SKM-1 treated with dmso at 0.1 percent for 144 hours (cell line): Measurements from ENCODE around the gene RNF183.
"Not testable (repeated sequence)": the region's sequence is repeated elsewhere in the genome, so short reads cannot be mapped to it uniquely, and the experiment has no call there.

Source experiments
- DNase-seq: peaks from one replicate; lab custom pipeline; 2025; ENCODE audit not compliant: unreplicated experiment; lab: John Stamatoyannopoulos, UW

RNF183 gene

DNA sequence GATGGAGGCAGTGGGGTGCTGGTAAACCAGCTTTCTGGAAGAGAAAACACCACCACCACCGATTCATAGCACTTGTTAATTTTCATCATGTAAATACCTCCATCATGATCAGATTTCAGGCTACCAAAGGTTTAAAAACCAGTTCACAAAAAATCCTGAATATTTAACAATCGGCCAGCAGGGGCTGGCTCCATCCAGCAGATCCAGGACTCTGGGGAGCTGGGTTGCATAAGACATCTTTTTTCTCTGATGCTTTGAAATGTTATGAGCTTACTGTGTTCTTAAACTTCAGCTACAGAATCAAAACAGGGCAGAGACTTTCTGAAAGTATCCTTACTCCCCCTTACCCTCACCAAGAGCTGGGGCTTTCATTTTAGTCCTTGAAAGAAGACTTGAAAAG lies 14.6 kb upstream of the RNF183 start:
- DNase-seq, result no peak

DNA sequence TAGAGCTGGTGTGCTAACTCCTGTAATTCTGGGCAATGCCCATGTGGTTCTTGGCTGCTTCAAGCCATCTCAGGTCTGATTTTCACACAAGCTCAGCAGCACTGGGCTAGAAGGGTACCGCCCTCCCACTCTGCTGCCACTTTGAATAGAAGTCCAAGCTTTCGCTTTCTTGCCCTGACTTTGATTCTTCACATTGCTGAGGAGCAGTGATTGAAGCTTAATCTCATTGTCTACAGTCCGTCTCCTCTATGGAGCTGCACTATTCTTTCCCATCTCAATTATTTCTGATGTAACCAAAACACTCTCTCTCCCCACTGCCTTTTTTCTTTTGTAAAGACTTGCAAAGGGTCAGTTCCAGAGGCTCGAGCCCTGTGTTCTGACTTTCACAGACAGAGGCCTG lies 12.9 kb upstream of the RNF183 start:
- DNase-seq, result no peak

DNA sequence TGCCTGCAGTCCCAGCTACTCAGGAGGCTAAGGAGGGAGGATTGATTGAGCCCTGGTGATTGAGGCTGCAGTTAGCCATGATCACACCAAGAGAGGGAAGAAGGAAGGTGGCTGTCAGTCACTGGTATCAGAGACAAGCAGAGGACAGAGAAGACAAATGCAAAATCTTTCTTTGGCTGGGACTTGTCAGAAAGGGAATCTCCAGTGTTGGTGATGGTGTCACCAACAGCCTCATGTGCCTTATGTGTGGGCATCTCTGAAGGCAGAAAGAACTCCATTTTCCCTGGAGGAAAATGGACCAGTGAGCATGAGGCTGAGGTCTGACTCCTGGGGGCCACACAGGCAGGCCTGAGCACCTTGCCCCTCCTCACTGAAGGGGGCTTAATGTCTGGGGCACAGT lies 12.1 kb upstream of the RNF183 start:
- no peak for DNase-seq

DNA sequence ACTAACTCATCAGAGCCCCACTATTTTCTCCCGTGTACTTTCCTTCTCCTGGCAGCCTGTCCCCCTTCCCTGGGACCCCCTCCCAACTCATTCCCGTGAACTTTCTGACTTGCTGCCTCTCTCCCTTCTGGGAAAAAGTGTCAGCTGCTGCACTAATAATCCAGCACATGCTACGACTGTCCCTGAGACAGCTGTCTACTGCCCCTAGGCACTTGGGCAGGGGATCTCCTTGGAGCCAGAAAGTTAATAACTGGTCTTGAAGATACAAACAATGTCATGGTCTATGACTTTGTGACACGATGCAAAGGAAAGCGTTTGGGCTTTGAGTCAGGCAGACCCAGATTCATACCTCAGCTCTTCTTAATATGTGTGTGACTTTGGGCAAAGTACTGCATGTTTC lies 10.1 kb upstream of the RNF183 start:
- no peak for DNase-seq

DNA sequence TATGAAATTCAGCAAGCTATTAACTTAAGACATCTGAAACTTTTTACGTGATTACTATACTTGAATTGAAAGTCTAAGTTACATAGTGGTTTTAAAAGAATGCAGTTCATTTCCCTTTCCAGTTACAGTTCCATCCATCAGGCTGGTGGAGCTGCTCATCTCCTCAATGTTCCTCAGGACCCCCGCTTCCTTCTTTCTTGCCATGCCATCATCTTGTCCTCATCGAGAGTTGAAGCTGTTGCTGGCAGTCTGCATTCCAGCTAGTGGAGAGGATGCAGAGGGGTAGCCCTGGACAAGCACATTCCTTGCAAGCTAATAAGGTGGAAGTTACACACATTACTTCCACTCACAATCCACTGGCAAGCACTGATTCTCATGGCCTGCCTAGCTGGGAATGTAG lies 8.8 kb upstream of the RNF183 start:
- DNase-seq, result no peak

DNA sequence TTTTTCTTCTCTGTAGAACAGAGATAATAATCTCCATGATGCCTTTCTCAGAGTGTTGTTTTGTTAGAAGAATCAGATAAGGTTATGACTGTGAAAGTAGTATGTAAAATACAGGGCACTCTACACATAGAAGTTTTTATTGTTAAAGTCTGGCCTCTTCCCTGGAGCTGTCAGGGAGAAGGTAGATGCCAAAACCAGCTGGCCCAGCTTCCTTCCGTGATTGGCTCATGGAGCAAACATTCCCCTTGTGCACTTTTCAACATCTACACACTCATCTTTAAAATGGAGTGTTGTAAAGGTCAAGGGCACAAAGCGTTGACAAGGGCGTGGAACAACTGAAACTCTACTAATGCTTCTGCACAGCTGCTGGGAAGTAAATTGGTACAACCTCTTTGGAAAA lies 7.4 kb upstream of the RNF183 start:
- DNase-seq, result no peak

DNA sequence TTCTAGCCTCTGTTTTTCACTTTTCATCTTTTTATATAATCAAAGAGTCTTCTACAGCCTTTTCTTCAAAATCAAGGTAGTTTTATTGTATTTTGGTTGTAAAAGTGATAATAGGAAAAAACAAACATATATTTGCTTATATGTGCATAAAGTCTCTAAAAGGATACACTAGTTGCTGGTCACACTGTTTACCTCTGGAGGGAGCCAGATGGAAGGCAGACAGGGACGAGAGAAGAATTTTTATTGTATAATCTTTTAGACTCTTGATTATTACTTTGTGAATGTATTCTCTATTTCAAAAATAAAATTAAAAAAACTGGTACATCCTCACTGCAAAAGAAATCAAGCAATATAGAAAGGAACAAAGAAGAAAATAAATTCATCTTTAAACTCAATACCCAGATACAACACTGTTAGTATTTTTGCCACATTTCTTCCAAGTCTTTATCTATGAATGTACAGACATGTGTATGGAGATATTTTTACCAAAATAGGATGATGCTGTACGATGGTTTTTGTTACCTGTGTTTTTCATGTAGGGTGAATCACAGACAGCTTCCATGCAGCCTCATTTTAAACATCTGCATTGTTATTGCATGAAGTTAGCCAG lies 6.1 kb upstream of the RNF183 start:
- peak; percentile 4 for DNase-seq

DNA sequence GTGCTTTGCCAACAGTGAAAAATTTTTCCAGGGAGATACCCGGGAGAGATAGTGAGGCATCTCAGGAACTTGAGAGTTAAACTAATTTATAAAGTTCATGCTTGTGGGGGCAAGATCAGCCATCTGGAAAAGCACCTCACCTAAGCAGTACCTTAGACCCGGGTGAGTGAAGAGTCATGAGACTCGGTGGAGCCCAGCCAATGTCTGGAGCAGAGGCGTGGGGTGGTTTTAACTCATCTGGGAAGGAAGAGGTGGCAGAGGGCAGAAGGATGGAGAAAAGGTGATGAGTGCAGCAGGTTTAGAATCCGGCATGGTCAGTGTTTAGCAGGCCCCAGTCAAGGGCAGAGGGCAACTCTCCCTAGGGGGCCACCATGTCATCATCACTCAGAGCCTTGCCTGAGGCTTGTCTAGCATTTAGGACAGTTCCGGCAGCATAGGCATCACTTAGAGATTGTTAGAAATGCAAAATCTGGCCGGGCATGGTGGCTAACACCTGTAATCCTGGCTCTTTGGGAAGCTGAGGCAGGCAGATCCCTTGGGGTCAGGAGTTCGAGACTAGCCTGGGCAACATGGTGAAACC lies 4.3 kb upstream of the RNF183 start:
- DNase-seq, result no peak

DNA sequence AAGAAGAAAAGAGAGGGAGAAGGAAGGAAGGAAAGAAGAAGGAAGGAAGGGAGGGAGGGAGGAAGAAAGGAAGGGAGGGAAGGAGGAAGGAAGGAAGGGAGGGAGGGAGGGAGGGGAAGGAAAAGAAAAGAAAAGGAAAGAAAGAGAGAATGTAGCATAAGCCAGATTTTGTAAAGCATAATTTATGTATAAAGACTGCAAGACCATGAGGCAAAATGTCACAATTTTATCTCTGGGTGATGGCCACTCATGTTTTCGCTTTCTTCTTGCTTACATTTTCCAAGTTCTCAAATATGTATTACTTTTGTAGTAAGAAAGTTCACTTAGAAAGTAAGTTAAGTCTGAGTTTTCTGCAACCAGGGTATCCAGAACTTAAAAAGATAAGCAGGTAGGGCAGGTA lies 3.4 kb upstream of the RNF183 start:
- DNase-seq, result no peak

DNA sequence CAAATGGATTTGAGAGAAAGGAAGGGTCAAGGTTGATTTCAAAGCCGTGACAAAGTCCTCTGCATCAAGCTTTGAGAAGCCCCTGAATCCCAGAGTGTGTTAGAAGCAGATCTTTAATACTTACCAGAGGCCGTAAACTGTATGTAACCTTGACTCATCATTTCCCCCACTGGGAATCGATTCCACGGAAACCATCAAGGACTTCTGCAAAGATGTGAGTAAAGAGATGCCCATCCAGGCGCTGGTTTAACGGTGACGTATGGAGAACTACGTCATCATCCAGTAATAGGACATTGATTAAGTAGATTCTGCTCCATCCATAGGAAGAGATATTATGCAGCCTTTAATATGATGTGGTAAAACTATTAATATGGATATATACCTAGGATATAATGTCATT lies 1.6 kb downstream of the RNF183 start:
- no peak for DNase-seq

DNA sequence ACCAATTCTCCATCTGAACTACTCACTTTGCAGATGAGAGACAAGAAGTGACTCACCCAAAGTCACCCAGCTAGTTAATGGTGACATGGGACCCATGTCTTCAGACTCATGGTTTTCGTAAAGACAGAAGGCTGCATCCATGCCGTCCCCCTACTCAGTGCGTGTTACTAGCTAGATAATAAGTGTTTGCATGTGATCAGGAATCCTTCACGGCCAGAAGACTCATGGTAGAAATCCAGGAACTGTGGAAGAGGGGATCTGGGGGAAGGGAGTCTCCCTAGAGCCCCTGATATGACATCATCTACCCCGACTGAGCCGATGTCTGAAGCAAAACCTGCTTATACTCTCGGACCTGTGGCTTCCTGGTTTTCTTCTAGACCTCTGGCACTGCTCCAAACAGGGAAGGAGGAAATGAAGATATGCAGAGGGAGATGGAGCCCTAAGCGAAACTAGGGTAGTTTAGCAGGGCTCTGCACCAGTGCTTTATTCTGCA lies 3.3 kb downstream of the RNF183 start:
- peak; percentile 27 for DNase-seq

DNA sequence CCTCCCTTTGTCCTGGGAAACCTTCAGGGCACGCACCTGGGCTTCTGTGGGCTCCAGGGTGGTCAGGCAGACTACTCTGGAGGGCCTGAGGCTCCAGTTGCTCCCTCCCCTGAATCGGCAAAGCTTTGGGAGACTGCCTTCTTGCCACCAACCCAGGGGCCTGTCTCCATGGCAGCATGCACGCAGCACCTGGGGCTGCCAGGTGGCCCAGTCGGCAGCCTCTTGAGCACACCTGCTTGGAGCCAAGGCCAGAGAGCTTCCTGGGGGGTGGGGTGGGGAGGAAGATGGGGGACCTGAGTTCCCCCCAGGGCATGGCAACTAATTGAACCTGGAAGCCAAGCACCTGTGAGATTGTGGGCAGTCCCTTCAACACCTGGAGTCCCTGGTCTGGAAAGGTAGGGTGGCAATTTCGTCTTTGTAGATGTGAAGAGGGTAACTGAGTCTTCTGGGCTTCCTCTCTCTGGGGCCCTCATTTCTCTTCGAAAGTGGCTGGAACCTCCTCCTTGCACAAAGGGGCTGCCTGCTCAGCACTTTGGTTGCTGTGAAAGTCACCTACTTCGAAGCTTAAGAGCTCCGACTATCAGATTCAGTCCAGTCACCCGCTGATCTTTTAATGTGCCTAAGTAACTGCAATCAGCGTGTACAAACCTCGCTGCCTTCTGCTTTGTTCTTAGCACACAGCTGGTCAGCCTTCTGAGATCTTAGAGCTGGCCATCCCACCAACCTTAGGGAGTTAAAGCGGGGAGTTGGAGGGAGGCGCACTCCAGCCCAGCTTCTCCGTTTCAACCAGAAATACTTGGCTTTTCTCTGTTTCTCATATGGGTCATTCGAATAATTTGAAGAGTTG lies 4.0 kb downstream of the RNF183 start:
- DNase-seq, result no peak

DNA sequence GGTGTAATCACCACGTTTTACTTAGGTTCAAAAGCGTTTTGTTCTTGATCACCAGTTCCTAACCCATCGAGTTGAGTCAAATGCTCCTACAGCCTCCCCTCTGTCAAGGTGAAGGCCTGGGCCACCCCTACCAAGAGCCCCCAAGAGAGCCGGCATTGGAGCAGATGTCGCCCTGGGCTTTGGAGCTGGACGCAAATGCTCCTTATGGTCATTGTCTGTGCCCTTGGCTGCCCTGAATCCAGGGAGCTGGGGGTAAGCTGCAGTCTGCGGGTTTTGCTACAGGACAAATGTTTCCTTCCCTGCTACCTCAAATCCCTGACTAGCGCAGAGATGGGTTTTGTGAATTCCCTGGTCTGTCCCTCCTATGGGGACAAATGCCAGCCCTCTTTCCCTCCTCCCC lies 4.9 kb downstream of the RNF183 start:
- no peak for DNase-seq

DNA sequence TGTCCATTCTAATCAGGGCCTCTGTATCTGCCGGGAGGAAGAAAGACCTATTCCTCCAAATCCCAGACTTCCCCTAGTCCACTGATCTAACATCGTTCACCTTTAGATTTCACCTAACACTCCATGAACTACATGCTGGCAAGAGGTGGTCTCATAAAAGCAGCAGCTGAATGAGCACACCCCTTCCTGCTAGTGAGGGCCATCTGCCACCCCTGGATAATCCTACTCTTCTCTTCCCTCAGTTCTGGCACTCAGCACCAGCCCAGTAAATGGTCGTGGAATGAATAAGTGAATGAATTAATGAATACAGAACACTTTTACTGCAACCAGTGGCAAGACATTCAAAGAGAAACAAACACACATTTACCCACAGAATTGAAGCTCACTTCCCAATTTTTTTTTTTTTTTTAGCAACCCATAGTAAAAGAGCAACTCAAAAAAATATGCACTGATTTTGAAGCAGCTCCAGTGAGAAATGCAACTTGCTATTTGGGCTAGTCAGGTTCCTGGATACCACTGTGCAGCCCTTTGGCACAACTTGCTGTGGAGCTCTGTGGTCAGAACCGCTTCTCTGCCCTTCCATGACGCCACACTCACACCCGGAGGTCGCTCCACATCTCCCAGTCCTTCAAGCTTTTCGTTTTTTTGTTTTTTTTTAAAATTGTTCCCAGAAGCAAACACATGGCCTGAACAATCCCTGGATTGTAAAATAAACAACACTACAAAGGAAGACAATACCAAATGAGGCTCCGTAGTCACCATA lies 6.2 kb downstream of the RNF183 start:
- DNase-seq, result no peak

DNA sequence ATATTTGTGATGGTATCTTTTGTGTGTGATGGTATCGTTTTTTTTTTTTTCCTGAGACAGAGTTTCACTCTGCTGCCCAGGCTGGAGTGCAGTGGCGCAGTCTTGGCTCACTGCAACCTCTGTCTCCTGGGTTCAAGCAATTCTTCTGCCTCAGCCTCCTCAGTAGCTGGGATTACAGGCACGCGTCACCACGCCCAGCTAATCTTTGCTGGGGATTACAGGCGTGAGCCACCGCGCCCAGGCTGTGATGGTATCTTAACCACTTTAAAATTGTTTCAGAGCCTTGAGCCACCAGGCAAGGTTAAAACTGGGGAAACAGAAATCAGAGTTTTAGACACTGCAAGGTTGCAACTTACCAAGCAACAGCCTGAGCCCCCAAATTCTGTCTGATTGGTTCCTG lies 6.9 kb downstream of the RNF183 start:
- DNase-seq, result not testable (repeated sequence)

DNA sequence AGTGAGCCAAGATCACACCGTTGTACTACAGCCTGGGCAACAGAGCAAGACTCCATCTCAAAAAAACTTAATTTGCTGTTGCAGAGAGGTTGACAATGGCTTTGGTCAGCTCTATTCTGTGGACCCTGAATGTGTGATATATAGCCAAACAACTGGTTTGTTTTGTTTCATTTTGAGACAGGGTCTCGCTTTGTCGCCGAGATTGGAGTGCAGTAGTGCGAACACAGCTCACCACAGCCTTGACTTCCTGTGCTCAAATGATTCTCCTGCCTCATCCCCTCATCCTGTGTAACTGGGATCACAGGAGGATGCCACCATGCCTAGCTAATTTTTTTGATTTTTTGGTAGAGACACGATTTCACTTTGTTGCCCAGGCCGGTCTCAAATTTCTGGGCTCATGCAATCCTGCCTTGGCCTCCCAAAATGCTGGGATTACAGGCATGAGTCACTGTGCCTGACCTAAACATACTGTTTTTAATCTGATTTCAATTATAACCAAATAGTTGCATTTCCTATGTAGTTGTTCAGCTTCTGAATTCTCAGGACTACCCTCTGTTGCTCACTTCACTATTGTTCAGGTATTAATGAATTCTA lies 9.8 kb downstream of the RNF183 start:
- DNase-seq, result no peak

DNA sequence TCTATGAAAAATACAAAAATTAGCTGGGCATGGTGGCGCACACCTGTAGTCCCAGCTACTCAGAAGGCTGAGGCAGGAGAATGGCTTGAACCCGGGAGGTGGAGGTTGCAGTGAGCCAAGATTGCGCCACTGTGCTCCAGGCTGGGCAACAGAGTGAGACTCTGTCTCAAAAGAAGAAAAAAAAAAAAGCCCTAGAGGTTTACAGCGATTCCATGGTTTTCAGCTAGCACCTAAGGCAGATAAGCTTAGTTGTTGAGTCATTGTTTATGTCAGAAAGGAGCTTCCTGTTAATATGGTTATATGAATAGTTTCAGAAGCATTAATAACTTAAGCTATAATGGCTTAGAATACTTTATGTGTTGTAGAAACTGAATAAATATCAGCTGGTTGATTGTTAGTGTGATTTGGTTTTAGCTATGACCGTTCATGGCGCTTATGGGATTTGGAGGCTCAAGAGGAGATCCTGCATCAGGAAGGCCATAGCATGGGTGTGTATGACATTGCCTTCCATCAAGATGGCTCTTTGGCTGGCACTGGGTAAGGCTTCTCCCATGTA lies 13.0 kb downstream of the RNF183 start:
- DNase-seq, result no peak

DNA sequence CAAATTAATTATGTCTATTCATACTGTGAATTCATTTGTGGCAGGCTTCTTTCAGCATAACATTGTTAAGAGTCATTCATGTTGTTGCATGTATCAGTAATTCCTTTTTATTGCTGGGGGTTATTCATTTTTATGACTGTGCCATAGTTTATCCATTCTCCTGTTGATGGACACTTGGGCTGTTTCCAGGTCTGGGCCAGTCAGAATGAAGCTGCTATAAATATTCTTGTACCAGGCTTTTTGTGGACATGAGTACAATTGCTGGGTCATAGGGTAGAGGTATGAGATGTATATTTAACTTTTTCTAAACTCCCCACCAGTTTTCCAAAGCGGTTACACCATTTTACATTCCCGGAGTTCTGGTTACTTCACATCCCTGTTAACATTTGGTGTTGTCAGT lies 14.1 kb downstream of the RNF183 start:
- no peak for DNase-seq

DNA sequence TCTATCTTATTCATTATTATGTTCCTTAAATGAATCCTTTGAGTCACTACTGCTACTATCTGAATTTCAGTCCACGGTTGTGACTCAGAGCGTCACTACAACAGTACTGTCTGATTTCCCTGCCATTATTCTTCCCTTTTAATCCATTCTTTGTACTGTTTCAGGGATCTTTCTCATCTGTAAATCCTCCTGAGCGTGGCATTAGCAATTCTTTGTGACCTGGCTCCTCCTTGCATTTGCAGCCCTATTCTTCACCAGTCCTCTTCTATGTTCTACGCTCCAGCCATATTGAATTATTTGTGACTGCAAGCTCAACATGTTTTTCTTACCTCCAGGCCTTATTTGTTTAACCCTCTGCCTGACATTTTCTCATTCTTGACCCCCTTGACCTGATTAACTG lies 21.8 kb downstream of the RNF183 start:
- no peak for DNase-seq

DNA sequence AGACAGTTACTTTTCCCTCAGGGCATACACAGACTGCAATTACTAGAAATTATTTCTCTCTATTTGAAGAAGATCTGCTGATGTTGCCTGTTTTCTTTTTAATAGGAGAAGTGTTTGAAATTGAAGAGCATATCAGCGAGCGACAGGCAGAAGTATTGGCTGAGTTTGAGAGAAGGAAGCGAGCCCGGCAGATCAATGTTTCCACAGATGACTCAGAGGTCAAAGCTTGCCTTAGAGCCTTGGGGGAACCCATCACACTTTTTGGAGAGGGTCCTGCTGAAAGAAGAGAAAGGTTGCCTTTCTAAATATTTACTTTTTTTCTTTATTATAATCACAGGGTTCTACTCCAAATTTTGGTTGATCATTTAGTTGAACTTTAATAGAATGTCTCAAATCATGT lies 24.3 kb downstream of the RNF183 start:
- no peak for DNase-seq
